Ishikawa (cell line): Measurements from ENCODE around the gene ABCB11.

Source experiments
- CEBPB ChIP-seq: IDR thresholded peaks from 2 replicates; pipeline ENCODE4 v1.6.1; 2012
- EP300 ChIP-seq: IDR thresholded peaks from 2 replicates; pipeline ENCODE4 v1.6.1; 2012; ENCODE audit warnings: borderline replicate concordance
- MAX ChIP-seq: IDR thresholded peaks from 2 replicates; pipeline ENCODE4 v1.6.1; 2012
- REST ChIP-seq: IDR thresholded peaks from 2 replicates; pipeline ENCODE4 v1.6.1; 2012; ENCODE audit warnings: low read depth, mild to moderate bottlenecking

- TF ChIP-seq EP300 = no peak
- TF ChIP-seq REST = no peak
- TF ChIP-seq MAX = no peak
- no peak for TF ChIP-seq CEBPB
These were observed 127.2 kb downstream of the ABCB11 start for GRCh38 chr2:168903888-168904287.
